Measurements from ENCODE around the gene PDE8B. TPM values are rescaled to one million over a fixed set of nuclear protein-coding genes. Genes with fewer than 3 reads are reported as not detected.
A peak's percentile ranks its signal among the peaks of the same experiment; 100 is the strongest.

Gene PDE8B
- total RNA-seq, 1 donor from 2014 or later, result 0.18 TPM

DNA sequence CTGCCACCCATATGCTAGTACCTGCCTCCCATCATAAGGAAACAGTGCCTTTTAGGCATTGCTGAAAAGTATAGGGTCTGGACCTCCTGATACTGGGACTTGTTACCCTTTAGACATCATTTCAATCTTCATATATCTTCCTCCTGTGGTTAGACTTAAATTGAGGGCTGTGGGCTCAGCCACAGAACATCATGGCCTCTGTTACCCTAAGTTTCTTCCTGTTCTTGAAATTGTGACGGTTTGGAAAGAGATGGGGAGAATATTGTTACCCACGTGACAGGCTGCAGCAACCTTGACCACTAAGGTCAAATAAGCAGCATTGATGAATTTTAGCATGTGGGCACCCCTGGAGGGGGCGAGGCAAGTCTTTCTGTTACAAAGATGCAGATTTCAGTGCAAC is 87.7 kb downstream of the PDE8B start:
- Mint-ChIP-seq H3K36me3 (ENCODE audit: low read depth, unreplicated experiment) (no peaks in the 10 kb centered on the region), H3K4me1 (ENCODE audit: low read depth, unreplicated experiment) (peaks cover 4% of the 10 kb centered on the region), H3K27ac (ENCODE audit: unreplicated experiment) (no peak overlapping the region), H3K9me3 (ENCODE audit: unreplicated experiment) (peaks cover 8% of the 10 kb centered on the region), H3K27me3 (ENCODE audit: low read depth, unreplicated experiment) (peaks cover 12% of the 10 kb centered on the region), H3K4me3 (ENCODE audit: unreplicated experiment) (no peak overlapping the region)
- Histone ChIP-seq H3K4me2 (ENCODE audit: low read length) (no peak overlapping the region), H3K9ac (ENCODE audit: low read length) (no peak overlapping the region), H3K9me3 (ENCODE audit: insufficient read depth, low read depth, low read length) (no peaks in the 10 kb centered on the region), H3K4me1 (ENCODE audit: insufficient read depth, low read length) (no peaks in the 10 kb centered on the region), H3K27ac (ENCODE audit: low read depth, low read length) (no peak overlapping the region), H4K20me1 (ENCODE audit: insufficient read depth, low read length) (no peaks in the 10 kb centered on the region), H3K36me3 (ENCODE audit: insufficient read depth, low read length) (no peaks in the 10 kb centered on the region), H3K4me3 (ENCODE audit: insufficient read depth, low read depth, low read length) (no peak overlapping the region), H3K27me3 (ENCODE audit: insufficient read depth, low read length) (no peaks in the 10 kb centered on the region), H3K79me2 (ENCODE audit: insufficient read depth, low read length) (no peaks in the 10 kb centered on the region), H2AFZ (ENCODE audit: low read depth, low read length) (no peak overlapping the region)
- DNase-seq (ENCODE audit: low read depth), result no peak
- FAIRE-seq, result no peak
- TF ChIP-seq EZH2 (IDR thresholded peaks at IDR 0.05; ENCODE audit: insufficient read depth, low read length), result no peak
- TF ChIP-seq, protein P1, sequence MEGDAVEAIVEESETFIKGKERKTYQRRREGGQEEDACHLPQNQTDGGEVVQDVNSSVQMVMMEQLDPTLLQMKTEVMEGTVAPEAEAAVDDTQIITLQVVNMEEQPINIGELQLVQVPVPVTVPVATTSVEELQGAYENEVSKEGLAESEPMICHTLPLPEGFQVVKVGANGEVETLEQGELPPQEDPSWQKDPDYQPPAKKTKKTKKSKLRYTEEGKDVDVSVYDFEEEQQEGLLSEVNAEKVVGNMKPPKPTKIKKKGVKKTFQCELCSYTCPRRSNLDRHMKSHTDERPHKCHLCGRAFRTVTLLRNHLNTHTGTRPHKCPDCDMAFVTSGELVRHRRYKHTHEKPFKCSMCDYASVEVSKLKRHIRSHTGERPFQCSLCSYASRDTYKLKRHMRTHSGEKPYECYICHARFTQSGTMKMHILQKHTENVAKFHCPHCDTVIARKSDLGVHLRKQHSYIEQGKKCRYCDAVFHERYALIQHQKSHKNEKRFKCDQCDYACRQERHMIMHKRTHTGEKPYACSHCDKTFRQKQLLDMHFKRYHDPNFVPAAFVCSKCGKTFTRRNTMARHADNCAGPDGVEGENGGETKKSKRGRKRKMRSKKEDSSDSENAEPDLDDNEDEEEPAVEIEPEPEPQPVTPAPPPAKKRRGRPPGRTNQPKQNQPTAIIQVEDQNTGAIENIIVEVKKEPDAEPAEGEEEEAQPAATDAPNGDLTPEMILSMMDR (IDR thresholded peaks at IDR 0.05; ENCODE audit: insufficient read depth, low read depth, low read length), result no peak

DNA sequence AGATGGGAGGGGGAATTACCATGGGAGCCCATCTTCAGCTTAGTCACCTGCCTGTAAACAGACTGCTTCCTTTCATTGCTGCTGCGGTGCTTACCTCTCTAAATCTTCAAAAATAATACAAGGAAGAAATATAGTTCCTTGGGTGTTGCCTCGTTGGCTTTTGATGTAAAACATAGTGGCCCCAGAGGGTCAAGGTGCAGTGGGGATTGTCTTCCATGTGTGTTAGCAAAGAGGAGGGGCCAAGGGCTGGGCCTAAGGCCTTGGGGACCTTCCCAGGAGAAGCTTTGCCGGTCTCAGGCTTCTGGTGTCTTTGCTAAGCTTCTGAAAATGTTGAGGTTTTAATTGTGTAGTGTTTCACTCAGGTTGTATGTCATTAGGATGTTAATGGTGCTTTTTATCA is 90.0 kb downstream of the PDE8B start:
- H3K4me1 ChIP-seq (ENCODE audit: insufficient read depth, low read length), result no peaks in the 10 kb centered on the region
- no peaks in the 10 kb centered on the region for H3K9me3 ChIP-seq (ENCODE audit: insufficient read depth, low read depth, low read length)
- no peaks in the 10 kb centered on the region for H3K36me3 Mint-ChIP-seq (ENCODE audit: low read depth, unreplicated experiment)
- no peak for TF ChIP-seq EZH2 (IDR thresholded peaks at IDR 0.05; ENCODE audit: insufficient read depth, low read length)
- TF ChIP-seq, protein P1 (IDR thresholded peaks at IDR 0.05; ENCODE audit: insufficient read depth, low read depth, low read length), result no peak
- no peaks in the 10 kb centered on the region for H3K79me2 ChIP-seq (ENCODE audit: insufficient read depth, low read length)
- no peak overlapping the region for H3K4me3 ChIP-seq (ENCODE audit: insufficient read depth, low read depth, low read length)
- DNase-seq (ENCODE audit: low read depth) (no peak), FAIRE-seq (no peak)
- no peaks in the 10 kb centered on the region for H3K36me3 ChIP-seq (ENCODE audit: insufficient read depth, low read length)
- no peak overlapping the region for H3K27ac ChIP-seq (ENCODE audit: low read depth, low read length)
- peaks cover 8% of the 10 kb centered on the region for H3K9me3 Mint-ChIP-seq (ENCODE audit: unreplicated experiment)
- peaks cover 14% of the 10 kb centered on the region for H3K27me3 Mint-ChIP-seq (ENCODE audit: low read depth, unreplicated experiment)
- peaks cover 4% of the 10 kb centered on the region for H3K4me1 Mint-ChIP-seq (ENCODE audit: low read depth, unreplicated experiment)
- H3K27ac Mint-ChIP-seq (ENCODE audit: unreplicated experiment), result no peak overlapping the region
- H2AFZ ChIP-seq (ENCODE audit: low read depth, low read length), result no peak overlapping the region
- H3K9ac ChIP-seq (ENCODE audit: low read length), result no peak overlapping the region
- H3K4me3 Mint-ChIP-seq (ENCODE audit: unreplicated experiment), result no peak overlapping the region
- H4K20me1 ChIP-seq (ENCODE audit: insufficient read depth, low read length), result no peaks in the 10 kb centered on the region
- no peaks in the 10 kb centered on the region for H3K27me3 ChIP-seq (ENCODE audit: insufficient read depth, low read length)
- no peak overlapping the region for H3K4me2 ChIP-seq (ENCODE audit: low read length)

DNA sequence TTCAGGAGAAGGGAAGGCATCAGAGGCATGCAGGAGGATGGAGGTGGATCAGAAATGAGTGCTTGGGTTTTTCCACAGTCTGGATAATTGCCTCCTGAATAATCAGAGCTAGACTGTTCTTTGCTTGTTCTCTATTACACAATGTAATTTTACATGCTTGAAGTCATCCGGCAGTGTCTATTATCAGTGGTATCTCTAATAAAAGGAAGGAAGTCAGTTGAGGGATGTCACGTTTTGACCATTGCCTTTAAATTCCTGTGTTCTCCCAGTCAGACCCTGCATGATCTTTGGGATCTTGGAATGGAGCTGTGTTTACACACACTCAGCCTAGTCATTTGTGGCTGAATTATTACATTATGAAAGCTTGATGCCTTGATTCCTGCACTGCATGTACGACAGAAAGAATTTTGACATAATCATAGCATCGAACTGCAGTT is 91.0 kb downstream of the PDE8B start:
- H3K4me2 ChIP-seq (ENCODE audit: low read length), result peak overlapping the region; percentile 5
- no peaks in the 10 kb centered on the region for H4K20me1 ChIP-seq (ENCODE audit: insufficient read depth, low read length)
- H3K4me1 Mint-ChIP-seq (ENCODE audit: low read depth, unreplicated experiment), result peaks cover 4% of the 10 kb centered on the region
- no peak for TF ChIP-seq EZH2 (IDR thresholded peaks at IDR 0.05; ENCODE audit: insufficient read depth, low read length)
- TF ChIP-seq, protein P1 (IDR thresholded peaks at IDR 0.05; ENCODE audit: insufficient read depth, low read depth, low read length), result no peak
- no peaks in the 10 kb centered on the region for H3K36me3 Mint-ChIP-seq (ENCODE audit: low read depth, unreplicated experiment)
- no peak overlapping the region for H3K4me3 ChIP-seq (ENCODE audit: insufficient read depth, low read depth, low read length)
- peaks cover 14% of the 10 kb centered on the region for H3K27me3 Mint-ChIP-seq (ENCODE audit: low read depth, unreplicated experiment)
- no peak overlapping the region for H3K27ac Mint-ChIP-seq (ENCODE audit: unreplicated experiment)
- H3K4me3 Mint-ChIP-seq (ENCODE audit: unreplicated experiment), result no peak overlapping the region
- H3K9ac ChIP-seq (ENCODE audit: low read length), result no peak overlapping the region
- no peaks in the 10 kb centered on the region for H3K79me2 ChIP-seq (ENCODE audit: insufficient read depth, low read length)
- H2AFZ ChIP-seq (ENCODE audit: low read depth, low read length), result no peak overlapping the region
- no peaks in the 10 kb centered on the region for H3K9me3 ChIP-seq (ENCODE audit: insufficient read depth, low read depth, low read length)
- no peaks in the 10 kb centered on the region for H3K4me1 ChIP-seq (ENCODE audit: insufficient read depth, low read length)
- no peaks in the 10 kb centered on the region for H3K36me3 ChIP-seq (ENCODE audit: insufficient read depth, low read length)
- peaks cover 3% of the 10 kb centered on the region for H3K9me3 Mint-ChIP-seq (ENCODE audit: unreplicated experiment)
- FAIRE-seq (peak; percentile 89), DNase-seq (ENCODE audit: low read depth) (peak; percentile 40)
- H3K27me3 ChIP-seq (ENCODE audit: insufficient read depth, low read length), result no peaks in the 10 kb centered on the region
- no peak overlapping the region for H3K27ac ChIP-seq (ENCODE audit: low read depth, low read length)
